GM12865 (cell line): ENCODE data around the gene OR1J4.

ENCODE experiments used
- DNase-seq: peaks from one replicate; pipeline ENCODE4 v3.0.0; 2010; ENCODE audit warnings: low read depth
- H3K4me3 ChIP-seq: 2 replicates; pipeline ENCODE4 v1.5.1; 2011; ENCODE audit warnings: mild to moderate bottlenecking, low read depth, low read length, control low read depth
- TF ChIP-seq, protein P1 (sequence below): IDR thresholded peaks from 2 replicates; pipeline ENCODE4 v1.5.1; 2011; ENCODE audit warnings: low read length, control low read depth, low read depth, inconsistent platforms; ENCODE audit not compliant: insufficient read depth; ENCODE audit errors: missing control alignments

OR1J4 gene

GRCh38 chr9:122562134-122562760 is 43.3 kb downstream of the OR1J4 start:
- no peak for DNase-seq
- TF ChIP-seq, protein P1, sequence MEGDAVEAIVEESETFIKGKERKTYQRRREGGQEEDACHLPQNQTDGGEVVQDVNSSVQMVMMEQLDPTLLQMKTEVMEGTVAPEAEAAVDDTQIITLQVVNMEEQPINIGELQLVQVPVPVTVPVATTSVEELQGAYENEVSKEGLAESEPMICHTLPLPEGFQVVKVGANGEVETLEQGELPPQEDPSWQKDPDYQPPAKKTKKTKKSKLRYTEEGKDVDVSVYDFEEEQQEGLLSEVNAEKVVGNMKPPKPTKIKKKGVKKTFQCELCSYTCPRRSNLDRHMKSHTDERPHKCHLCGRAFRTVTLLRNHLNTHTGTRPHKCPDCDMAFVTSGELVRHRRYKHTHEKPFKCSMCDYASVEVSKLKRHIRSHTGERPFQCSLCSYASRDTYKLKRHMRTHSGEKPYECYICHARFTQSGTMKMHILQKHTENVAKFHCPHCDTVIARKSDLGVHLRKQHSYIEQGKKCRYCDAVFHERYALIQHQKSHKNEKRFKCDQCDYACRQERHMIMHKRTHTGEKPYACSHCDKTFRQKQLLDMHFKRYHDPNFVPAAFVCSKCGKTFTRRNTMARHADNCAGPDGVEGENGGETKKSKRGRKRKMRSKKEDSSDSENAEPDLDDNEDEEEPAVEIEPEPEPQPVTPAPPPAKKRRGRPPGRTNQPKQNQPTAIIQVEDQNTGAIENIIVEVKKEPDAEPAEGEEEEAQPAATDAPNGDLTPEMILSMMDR = no peak
- no peak overlapping the region for H3K4me3 ChIP-seq

GRCh38 chr9:122567901-122568300 is 49.0 kb downstream of the OR1J4 start:
- DNase-seq = no peak
- TF ChIP-seq, protein P1 = no peak
- no peak overlapping the region for H3K4me3 ChIP-seq
